Measurements from ENCODE around the gene RAD51. TPM values are rescaled to one million over a fixed set of nuclear protein-coding genes. Genes with fewer than 3 reads are reported as not detected.

Gene RAD51
- total and polyA plus RNA-seq, 2 donors: 0.98 to 2.2 TPM

DNA sequence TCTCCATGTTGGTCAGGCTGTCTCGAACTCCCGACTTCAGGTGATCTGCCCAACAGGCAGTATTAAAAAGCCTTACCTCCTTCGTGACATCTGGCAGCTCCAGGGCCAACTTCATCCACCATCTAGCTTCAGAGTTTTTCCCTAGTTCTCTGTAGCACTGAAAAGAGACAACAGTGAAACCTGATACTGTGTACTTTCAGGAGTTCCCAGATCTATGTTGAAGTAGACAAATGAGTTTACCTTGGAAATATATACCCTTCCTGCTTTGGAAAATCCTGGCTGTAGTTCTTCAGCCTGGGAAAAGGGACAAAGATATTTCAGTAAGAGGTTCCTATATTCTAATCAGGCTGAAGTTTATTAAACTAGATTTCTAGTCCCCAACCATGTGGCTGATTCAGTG is 42.1 kb downstream of the RAD51 start:
- DNase-seq (ENCODE audit: extremely low spot score): no peak
- no peaks in the 10 kb centered on the region for H3K4me1 ChIP-seq (ENCODE audit: insufficient read depth)
- 94% methylated on average over 3 of the region's 3 CpGs for WGBS
- H3K36me3 ChIP-seq (ENCODE audit: insufficient read depth): peaks cover 2% of the 10 kb centered on the region
- no peak overlapping the region for H3K27ac ChIP-seq (ENCODE audit: low read depth)
- H3K4me3 ChIP-seq (ENCODE audit: low read depth, low read length): no peak overlapping the region

DNA sequence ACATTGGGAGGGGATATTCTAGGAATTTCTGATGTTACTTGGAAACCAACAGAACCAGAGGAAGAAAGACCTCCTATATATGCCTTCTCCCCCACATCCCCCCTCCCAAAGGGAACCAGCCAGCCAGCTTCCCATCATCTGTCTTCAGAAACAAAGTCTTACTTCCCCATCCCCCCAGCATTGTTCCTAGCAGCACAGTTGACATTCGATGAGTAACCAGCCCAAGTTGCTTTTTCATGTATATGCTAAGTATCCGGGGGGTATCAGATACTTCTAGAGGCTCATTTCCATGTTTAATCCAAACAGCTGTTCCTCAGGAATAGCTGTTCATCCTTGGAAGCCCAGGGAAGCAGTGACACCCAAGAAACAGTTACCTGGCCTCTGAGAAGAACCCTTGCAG is 44.1 kb downstream of the RAD51 start:
- DNase-seq (ENCODE audit: extremely low spot score): no peak
- Histone ChIP-seq H3K36me3 (ENCODE audit: insufficient read depth) (peaks cover 4% of the 10 kb centered on the region), H3K4me1 (ENCODE audit: insufficient read depth) (no peaks in the 10 kb centered on the region), H3K27ac (ENCODE audit: low read depth) (no peak overlapping the region), H3K4me3 (ENCODE audit: low read depth, low read length) (no peak overlapping the region)
- whole genome bisulfite sequencing: 48% methylated on average over 2 of the region's 2 CpGs

DNA sequence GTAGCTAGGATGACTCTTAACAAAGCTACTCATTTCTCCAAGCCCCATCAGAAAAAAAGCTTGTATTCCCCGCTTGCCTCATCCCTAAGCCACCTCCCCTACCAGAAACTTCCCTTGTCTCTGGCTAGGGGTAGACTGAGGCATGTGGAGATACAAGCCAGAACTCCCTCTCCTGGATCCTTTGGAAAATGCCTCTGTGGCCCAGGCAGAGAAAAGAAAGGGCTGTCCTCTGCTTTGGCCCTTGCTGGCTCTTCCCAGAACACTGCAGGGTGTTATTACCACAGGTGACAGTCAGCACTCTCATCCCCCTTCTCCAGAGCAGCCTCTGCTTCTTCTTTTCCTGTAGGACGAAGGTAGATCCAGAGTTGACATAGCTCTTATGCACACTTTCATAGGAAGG is 44.9 kb downstream of the RAD51 start:
- DNase-seq (ENCODE audit: extremely low spot score): no peak
- Histone ChIP-seq H3K36me3 (ENCODE audit: insufficient read depth) (peaks cover 4% of the 10 kb centered on the region), H3K4me1 (ENCODE audit: insufficient read depth) (no peaks in the 10 kb centered on the region), H3K27ac (ENCODE audit: low read depth) (no peak overlapping the region), H3K4me3 (ENCODE audit: low read depth, low read length) (no peak overlapping the region)
- WGBS: 91% methylated on average over 2 of the region's 2 CpGs

DNA sequence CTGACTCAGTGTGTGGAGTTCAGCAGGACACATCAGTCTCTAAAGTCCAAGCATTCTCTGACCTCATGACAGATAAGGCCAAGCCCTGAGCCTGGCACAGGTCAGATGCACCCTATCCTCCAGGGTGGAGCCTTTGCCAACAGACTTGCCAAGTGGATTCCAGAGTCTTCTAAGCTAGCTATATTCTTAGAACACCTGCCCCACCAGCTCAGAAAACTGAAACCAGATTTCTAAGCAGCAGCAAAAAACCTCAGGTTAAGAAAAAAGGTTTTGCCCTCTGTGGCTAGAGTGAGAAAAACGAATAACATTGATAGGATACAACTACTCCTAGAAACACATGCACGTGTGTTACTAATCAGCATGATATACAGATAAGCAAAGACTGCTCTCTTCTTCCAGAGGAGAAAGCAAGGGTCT is 48.5 kb downstream of the RAD51 start:
- H3K4me1 ChIP-seq (ENCODE audit: insufficient read depth): no peaks in the 10 kb centered on the region
- H3K36me3 ChIP-seq (ENCODE audit: insufficient read depth): peaks cover 2% of the 10 kb centered on the region
- no peak overlapping the region for H3K27ac ChIP-seq (ENCODE audit: low read depth)
- no peak overlapping the region for H3K4me3 ChIP-seq (ENCODE audit: low read depth, low read length)
- WGBS: 66% methylated on average over 2 of the region's 2 CpGs
- DNase-seq (ENCODE audit: extremely low spot score): no peak

DNA sequence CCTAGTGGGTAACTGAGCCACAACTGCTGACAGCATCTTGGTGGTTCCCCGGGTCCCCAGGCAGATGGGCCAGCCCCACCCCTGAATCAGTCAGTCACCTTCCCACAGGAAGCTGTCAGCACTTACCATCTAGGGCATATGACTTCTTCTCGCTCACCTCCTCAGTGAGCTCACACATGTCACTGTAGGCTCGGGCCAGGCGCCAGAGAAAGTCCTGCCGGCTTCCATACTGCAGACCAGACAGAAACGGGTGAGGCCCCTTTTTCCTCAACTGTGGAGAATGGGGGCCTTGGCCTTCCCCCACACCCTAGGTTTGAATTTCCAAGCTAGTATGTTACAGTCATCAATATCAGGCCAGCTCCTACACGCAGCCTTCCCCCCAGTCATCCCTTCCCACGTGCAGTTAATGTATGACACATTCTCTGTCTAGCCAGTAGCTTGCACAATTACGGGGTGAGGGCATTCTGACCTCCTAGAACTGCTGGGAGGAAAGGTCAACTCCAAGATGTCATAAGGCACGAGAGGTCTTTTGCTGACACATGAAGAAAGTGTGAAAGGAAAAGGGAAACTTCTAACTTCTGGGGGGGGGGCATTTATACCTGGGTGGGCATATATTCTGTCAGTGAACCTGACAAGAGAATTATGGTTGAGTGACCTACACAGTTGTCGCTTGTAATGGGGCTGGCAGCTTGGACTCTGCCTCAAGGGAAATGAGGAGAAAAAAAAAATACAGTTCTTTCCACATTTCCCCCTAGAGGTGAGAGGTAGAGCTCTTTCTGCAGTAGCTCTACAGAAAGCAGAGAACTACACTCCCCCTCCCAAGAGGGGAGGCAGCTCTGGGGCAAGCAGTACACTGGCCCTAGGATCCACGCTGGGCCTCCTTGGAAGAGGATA is 49.2 kb downstream of the RAD51 start:
- Histone ChIP-seq H3K36me3 (ENCODE audit: insufficient read depth) (peaks cover 2% of the 10 kb centered on the region), H3K4me3 (ENCODE audit: low read depth, low read length) (no peak overlapping the region), H3K27ac (ENCODE audit: low read depth) (no peak overlapping the region), H3K4me1 (ENCODE audit: insufficient read depth) (no peaks in the 10 kb centered on the region)
- WGBS: 80% methylated on average over 12 of the region's 12 CpGs
- DNase-seq (ENCODE audit: extremely low spot score): no peak

DNA sequence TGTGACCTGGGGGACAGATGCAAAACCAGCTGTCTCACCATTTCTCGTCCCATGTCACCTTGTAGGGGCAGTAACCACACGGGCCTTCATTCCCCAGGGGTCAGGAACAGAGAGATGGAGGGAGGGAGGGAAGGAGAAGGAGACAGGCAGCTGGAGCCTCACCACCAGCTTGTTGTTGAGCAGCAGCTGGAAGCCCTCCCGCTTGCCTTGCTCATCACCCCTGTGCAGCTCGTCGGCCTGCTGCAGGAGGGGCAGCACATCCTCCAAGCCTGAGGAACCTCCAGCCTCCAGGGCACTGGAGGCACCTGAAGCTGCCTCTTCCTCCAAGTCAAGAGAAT is 49.8 kb downstream of the RAD51 start:
- no peak for DNase-seq (ENCODE audit: extremely low spot score)
- Histone ChIP-seq H3K4me3 (ENCODE audit: low read depth, low read length) (no peak overlapping the region), H3K4me1 (ENCODE audit: insufficient read depth) (no peaks in the 10 kb centered on the region), H3K36me3 (ENCODE audit: insufficient read depth) (peaks cover 2% of the 10 kb centered on the region), H3K27ac (ENCODE audit: low read depth) (no peak overlapping the region)
- WGBS: 60% methylated on average over 5 of the region's 5 CpGs

DNA sequence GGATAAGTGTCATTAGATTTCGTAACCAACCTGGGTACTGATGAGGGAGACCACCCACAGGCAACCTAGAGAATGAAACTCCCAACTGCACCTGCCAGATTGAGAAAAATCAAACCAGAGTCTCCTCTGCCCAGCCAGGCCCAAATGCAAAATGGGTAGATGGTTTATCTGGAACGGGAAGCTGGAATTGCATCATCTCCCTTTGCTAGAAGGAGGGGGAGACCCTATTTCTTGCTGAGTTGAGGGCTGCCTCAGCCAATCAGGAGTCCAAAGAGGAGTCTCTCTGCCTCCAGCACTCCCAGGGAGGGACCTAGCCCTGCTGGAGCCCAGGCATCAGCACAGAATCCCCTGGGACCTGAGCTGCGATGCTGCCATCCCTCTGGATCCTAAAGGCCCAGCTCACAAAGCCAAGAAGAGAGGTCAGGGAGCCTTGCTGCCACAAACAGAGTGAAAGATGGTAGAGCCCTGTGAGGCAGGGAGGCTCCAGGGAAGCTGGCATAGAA is 52.0 kb downstream of the RAD51 start:
- H3K4me1 ChIP-seq (ENCODE audit: insufficient read depth): no peaks in the 10 kb centered on the region
- no peak overlapping the region for H3K4me3 ChIP-seq (ENCODE audit: low read depth, low read length)
- WGBS: 60% methylated on average over 3 of the region's 3 CpGs
- no peak for DNase-seq (ENCODE audit: extremely low spot score)
- no peak overlapping the region for H3K27ac ChIP-seq (ENCODE audit: low read depth)
- peaks cover 6% of the 10 kb centered on the region for H3K36me3 ChIP-seq (ENCODE audit: insufficient read depth)

DNA sequence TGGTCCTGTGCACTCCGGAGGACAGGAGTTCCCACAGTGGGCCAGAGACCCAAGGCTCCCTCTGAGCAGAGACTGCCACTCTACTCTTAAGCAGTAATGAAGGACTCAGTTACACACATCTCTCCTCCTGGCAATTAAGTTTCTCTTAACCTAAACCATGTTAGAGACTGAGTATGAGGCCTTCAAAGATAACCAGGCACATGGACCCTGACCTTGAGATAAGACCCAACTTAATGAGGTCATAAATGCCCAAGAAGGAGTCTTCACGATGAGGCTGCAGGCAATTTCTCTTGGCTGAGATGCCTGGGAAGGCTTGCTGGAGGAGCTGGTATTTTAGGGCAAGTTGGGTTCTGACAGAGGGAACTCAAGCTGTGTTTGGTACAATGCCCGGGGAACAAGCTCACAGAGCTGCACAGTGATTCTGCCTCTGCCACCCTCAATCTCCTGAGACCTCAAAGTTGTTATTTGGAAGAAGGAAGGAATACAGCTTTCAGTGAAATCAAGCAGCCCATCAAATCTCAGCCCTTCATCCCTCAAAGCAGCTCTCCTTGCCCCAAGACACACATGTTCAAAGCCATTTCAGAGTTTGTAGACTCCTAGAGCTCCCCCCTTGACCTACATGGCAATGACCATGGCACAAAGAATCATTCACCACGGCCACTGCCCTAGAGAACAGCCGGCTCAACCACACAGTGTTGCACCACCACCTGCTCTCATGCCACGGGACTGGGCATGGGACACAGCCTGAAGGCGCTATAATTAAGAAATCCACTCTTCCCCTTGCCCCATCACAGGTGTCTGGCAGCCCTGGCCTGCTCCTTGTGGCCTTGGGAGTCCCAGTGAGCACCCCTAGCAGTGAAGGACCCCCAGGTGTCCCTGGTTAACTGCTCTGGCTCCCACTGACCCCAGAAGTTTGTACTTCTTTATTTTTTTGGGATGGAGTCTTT is 53.0 kb downstream of the RAD51 start:
- no peak overlapping the region for H3K27ac ChIP-seq (ENCODE audit: low read depth)
- DNase-seq (ENCODE audit: extremely low spot score): no peak
- H3K4me1 ChIP-seq (ENCODE audit: insufficient read depth): no peaks in the 10 kb centered on the region
- H3K4me3 ChIP-seq (ENCODE audit: low read depth, low read length): no peak overlapping the region
- WGBS: 68% methylated on average over 7 of the region's 7 CpGs
- H3K36me3 ChIP-seq (ENCODE audit: insufficient read depth): peaks cover 6% of the 10 kb centered on the region

DNA sequence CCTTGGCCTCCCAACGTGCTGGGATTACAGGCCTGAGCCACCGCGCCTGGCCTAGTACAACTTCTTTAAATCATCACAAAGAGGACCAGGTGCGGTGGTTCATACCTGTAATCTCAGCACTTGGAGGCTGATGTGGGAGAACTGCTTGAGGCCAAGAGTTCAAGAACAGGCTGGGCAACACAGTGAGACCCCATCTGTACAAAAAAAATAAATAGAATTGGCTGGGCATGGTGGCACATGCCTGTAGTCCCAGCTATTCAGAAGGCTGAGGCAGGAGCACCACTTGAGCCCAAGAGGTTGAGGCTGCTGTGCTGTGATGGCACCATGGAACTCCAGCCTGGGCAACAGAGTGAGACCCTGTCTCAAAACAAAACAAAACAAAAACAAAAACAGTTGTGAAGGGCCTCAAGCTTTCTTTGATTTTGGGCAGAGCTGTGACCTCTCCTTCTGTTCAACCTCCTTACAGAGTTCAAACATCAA is 54.2 kb downstream of the RAD51 start:
- no peak overlapping the region for H3K27ac ChIP-seq (ENCODE audit: low read depth)
- WGBS: 95% methylated on average over 4 of the region's 4 CpGs
- H3K36me3 ChIP-seq (ENCODE audit: insufficient read depth): peaks cover 4% of the 10 kb centered on the region
- DNase-seq (ENCODE audit: extremely low spot score): no peak
- H3K4me1 ChIP-seq (ENCODE audit: insufficient read depth): no peaks in the 10 kb centered on the region
- H3K4me3 ChIP-seq (ENCODE audit: low read depth, low read length): no peak overlapping the region

DNA sequence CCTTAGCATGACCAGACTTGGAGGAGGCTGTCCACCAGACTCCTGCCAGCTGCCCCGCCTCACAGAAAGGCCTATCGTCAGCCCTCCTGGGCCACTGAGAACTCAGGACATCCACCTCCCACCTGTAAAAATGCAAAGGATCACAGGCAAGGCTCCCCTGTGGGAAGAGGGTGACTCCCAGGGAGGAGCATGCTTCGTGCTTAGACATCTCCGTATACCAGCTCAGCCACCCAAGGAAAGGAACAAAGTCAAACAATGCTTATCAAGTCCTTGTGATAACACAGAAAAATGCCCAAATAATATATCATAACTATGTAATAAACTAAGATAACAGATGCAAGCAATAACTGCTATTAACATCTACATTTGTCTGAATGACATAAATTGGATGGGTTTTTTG is 55.9 kb downstream of the RAD51 start:
- H3K27ac ChIP-seq (ENCODE audit: low read depth): no peak overlapping the region
- H3K4me3 ChIP-seq (ENCODE audit: low read depth, low read length): no peak overlapping the region
- H3K36me3 ChIP-seq (ENCODE audit: insufficient read depth): peaks cover 4% of the 10 kb centered on the region
- WGBS: 88% methylated on average over 4 of the region's 4 CpGs
- DNase-seq (ENCODE audit: extremely low spot score): no peak
- no peaks in the 10 kb centered on the region for H3K4me1 ChIP-seq (ENCODE audit: insufficient read depth)

DNA sequence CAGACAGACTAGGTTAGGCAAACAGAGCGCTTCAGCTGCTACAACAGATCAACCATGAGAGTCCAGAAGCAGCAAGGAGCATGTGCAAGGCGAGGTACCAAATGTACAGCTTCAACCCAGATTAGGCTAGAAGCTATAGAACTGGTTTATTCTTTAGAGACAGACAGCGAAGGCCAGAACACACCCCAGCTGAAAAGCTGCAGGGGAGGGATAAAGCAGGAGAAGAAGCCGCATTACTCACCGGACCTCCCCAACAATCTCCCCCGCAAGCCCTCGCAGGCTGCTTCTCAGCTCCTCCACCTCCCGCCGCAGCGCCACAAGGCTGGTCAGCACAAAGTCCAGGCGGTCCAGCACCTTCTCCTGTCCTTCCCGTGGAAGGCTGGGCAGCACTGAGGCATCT is 56.8 kb downstream of the RAD51 start:
- Histone ChIP-seq H3K36me3 (ENCODE audit: insufficient read depth) (peaks cover 4% of the 10 kb centered on the region), H3K4me3 (ENCODE audit: low read depth, low read length) (no peak overlapping the region), H3K27ac (ENCODE audit: low read depth) (no peak overlapping the region), H3K4me1 (ENCODE audit: insufficient read depth) (no peaks in the 10 kb centered on the region)
- 94% methylated on average over 12 of the region's 12 CpGs for WGBS
- no peak for DNase-seq (ENCODE audit: extremely low spot score)

DNA sequence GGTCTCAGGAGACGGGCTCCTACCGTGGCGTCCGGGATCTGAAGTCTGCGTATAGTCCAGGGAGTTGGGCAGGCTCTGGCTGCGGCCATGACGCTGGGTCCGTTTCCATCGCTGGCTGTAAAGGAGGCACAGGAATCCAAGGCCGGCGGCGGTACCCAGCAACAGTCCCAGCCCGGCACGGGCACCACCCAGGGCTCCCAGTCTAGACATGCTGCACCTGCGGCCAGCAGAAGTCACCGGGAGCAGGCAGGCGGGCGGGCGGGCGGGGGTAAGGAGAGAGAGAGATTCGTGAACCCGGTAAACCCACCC is 59.6 kb downstream of the RAD51 start:
- under 1% methylated on average over 22 of the region's 22 CpGs for WGBS
- DNase-seq (ENCODE audit: extremely low spot score): no peak
- Histone ChIP-seq H3K27ac (ENCODE audit: low read depth) (peak overlapping the region; percentile 67), H3K36me3 (ENCODE audit: insufficient read depth) (peaks cover 4% of the 10 kb centered on the region), H3K4me1 (ENCODE audit: insufficient read depth) (no peaks in the 10 kb centered on the region), H3K4me3 (ENCODE audit: low read depth, low read length) (peak overlapping the region; percentile 98)

DNA sequence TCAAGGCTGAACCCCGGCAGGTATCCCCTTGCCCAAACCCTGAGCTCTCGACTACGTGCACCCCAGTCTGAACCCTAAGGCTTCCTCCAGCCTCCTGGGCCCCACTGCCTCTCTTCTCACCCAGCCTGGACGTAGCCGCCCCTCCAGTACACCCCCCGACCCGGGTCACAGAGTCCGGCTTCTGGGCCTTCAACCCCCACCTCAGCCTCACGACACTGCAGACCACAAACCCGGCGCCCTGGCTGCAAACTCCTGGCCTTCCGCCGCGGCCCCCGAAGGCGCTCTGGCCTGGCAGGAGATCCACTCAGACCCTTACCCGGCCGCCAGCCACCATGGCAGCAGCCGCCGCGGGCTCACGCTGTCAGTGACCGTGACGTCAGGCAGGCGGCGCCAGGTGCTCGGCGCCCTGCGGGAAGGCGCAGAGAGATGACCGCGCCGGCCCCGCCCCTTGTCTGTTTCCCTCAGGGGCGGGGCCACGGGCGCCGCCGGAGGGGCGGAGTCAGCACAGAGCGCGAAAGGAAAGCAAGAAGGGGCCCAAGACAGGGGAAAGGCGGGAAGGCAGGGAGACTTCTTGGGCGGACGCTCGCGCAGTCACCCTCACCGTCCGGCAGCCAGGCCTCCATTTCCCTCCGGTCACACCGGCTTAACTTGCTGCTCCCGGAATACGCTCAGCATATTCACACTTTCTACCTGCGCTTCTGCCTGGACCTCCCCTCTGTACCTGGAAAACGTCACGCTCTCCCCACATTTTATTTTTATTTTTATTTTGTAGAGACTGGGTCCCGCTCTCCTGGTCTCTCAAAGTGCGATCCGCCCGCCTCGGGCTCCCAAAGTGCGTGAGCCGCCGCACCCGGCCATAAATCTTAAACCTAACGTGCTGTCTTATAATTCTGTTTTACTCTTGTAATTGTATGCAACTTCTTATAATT is 60.2 kb downstream of the RAD51 start, which contains the start of gene RMDN3:
Gene RMDN3, minus strand, starts transcription at position 372 of the 929 bp plus-strand sequence. CDS start 471 bp downstream, outside the sequence.
- peak within 1 kb of the TSS; percentile 82 for H3K27ac ChIP-seq (ENCODE audit: low read depth)
- H3K36me3 ChIP-seq (ENCODE audit: insufficient read depth): peaks cover 4% of the 10 kb centered on the region
- DNase-seq (ENCODE audit: extremely low spot score): peak; percentile 84
- no peaks in the 10 kb centered on the region for H3K4me1 ChIP-seq (ENCODE audit: insufficient read depth)
- H3K4me3 ChIP-seq (ENCODE audit: low read depth, low read length): peak within 1 kb of the TSS; percentile 98
- WGBS: under 1% methylated on average over 66 of the region's 66 CpGs
